ENCODE measurements around the gene CFH.

DNA sequence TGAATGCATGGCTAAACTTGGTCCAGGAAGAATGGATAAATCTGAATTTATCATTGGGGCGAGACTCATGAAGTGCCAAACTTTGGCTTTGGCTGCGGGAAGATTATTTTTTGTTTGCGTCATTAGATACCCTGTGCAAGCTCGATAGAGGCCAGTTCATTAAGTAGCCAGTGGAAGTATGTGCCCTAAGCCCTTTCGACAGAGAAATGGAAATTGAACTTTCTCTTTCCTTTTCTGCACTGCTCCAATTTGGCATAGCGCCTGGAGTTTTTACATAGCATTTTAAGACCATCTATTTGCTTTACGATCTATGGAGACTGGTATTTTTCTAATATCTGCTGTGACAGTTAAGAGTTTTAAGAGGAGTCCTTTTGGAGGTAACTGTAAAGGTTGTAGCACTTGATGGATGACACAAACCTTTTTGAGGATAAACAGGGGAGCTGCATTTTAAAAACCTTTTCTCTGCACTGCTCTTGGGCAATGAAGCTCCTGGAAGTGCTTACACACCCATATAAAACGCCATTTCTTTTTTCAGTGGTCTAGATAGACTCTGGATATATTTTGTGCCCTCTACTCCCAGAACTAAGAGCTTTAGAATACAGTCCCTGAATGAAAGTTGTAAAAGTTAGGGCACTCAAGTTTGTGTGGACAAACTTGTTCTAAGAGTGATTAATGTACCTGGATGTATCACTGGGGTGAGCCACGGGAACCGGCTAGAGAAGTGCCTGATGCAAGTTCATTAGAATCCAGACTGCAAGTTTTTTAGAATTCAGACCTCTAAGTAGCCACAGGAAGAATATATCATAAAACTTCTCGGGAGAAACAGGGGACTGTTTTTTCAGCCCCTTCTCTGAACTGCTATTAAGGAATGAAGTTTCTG is 81.5 kb downstream of the CFH start:
- no peak for TF ChIP-seq CTCF (IDR thresholded peaks at IDR 0.05)
- no peak for TF ChIP-seq POLR2A (IDR thresholded peaks at IDR 0.05)
- no peak for TF ChIP-seq EP300 (IDR thresholded peaks at IDR 0.05)

Measured in upper lobe of left lung (tissue), 4 donors.